Adrenal gland (tissue), 5 donors: ENCODE measurements around the gene MCM5.

Experiments used
- CTCF ChIP-seq, 6 experiments: fragments of 450-650 bp in 4 of 6; fragments of 200-600 bp in 2 of 6; sonication (generic) in 1 of 6; IDR thresholded peaks; 1 replicate in 5 of 6; 2 replicates in 1 of 6; pipeline versions ENCODE4 v1.5.1 to v1.8.0; 2016 to 2021; ENCODE audit warnings: antibody characterized with exemption in 6 of 6, mild to moderate bottlenecking in 2 of 6, moderate library complexity in 1 of 6
- POLR2A ChIP-seq, 2 donors: fragments of 450-650 bp; IDR thresholded peaks; one replicate each; pipeline ENCODE4 v1.6.1; 2017; ENCODE audit warnings: antibody characterized with exemption in 2 of 2, mild to moderate bottlenecking in 2 of 2, moderate library complexity in 1 of 2
- donor health status: DM: no; HTN: no; CAD: no.

DNA sequence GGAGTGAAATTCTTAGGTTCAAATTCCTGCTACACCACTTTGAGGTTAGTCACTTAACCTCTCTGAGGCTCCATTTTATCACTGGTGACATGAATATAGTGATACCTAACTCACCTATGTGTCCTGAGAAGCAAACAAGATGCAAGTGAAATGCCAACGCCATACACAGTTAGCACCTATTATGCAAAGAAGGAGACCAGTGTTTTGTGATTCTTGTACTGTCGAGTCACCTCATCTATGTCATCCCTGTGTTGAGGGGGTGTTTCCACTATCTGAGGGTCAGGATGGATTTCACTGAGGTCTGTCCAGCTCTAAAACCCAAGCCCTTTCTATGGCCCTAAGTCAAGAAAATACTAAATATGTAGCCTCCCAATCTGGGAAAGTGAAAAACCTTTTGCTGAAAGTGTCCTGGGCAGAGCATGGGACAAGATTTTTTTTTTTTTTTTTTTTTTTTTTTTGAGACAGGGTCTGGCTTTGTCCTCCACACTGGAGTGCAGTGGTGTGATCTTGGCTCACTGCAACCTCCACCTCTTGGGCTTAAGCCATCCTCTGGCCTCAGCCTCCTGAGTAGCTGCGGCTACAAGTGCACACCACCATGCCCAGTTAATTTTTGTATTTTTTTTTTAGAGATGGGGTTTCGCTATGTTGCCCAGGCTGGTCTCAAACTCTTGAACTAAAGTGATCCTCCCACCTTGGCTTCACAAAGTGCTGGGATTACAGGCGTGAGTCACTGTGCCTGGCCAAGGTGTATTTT is 5.0 kb upstream of the MCM5 start:
- TF ChIP-seq POLR2A (IDR thresholded peaks at IDR 0.05), result no peak
- no peak for TF ChIP-seq CTCF (IDR thresholded peaks at IDR 0.05)
